ENCODE results near the gene PRPF31. TPM values are rescaled to one million over a fixed set of nuclear protein-coding genes. Genes with fewer than 3 reads are reported as not detected.

Gene PRPF31
- total RNA-seq (2011; cell fraction: chromatin; rRNA removed; ENCODE audit: low replicate concordance) = 64.2 and 115 TPM in 2 replicates
- 58.5 and 59.2 TPM in 2 replicates for total RNA-seq (2011; cell fraction: nucleolus; rRNA removed)
- 49.8 and 52.4 TPM in 2 replicates for total RNA-seq (2011; cell fraction: nucleoplasm; rRNA removed)
- 75.1 and 81.4 TPM in 2 replicates for total RNA-seq (2014; rRNA removed)
- total RNA-seq (2014; rRNA removed; fragmentation: Illumina TruSeq; extraction: Trizol) = 46.8 and 52.5 TPM in 2 replicates
- total RNA-seq (2015; rRNA removed; fragmentation: Illumina TruSeq; extraction: Trizol) = 70.3 and 71.9 TPM in 2 replicates
- total RNA-seq (2021) = 90.3 and 92.2 TPM in 2 replicates
- polyA plus RNA-seq (2011; rRNA removed) = 43.4 and 50.4 TPM in 2 replicates
- polyA plus RNA-seq (2011; cell fraction: cytosol; rRNA removed) = 54.4 and 82.1 TPM in 2 replicates
- 129 and 159 TPM in 2 replicates for polyA plus RNA-seq (2011; cell fraction: nucleus; rRNA removed)
- polyA plus RNA-seq (2012) = 65.4 and 110 TPM in 2 replicates
- 84.5 and 109 TPM in 2 replicates for polyA plus RNA-seq (2014; fragmentation: Illumina TruSeq; extraction: Trizol)
- polyA plus RNA-seq (2014; fragmentation: Nextera tagmentation; extraction: Ambion mirVana) = 10 to 100 TPM in 1 of 2 experiments, 1 to 10 TPM in 1; 5.8 to 12.9 TPM
- polyA plus RNA-seq (2014; rRNA removed) = 69.2 and 79.0 TPM in 2 replicates
- 30.9 and 37.8 TPM in 2 replicates for polyA minus RNA-seq (2011; rRNA and poly(A)+ RNA removed)
- polyA minus RNA-seq (2011; cell fraction: cytosol; rRNA and poly(A)+ RNA removed) = 21.2 and 29.2 TPM in 2 replicates
- 24.5 and 24.8 TPM in 2 replicates for polyA minus RNA-seq (2011; cell fraction: nucleus; rRNA and poly(A)+ RNA removed)
- percentile 71 among the genes with signal in this experiment for Bru-seq, nascent RNA
- BruChase-seq, experiment 1, labeled RNA remaining after a 2-hour chase = percentile 67 among the genes with signal in this experiment
- BruChase-seq, experiment 2, labeled RNA remaining after a 6-hour chase = percentile 73 among the genes with signal in this experiment
- long read RNA-seq, experiment 1, transcript PRPF31-201 (14 exons, 2,126 nt) = major isoform, 218 of 393 reads
- long read RNA-seq, experiment 1, partial matches to known transcripts = 128 of 393 reads
- long read RNA-seq, experiment 1, other reads (novel, unspliced or antisense) = 44 of 393 reads
- long read RNA-seq, experiment 2, transcript PRPF31-201 (14 exons, 2,126 nt) = major isoform, 10 of 94 reads
- long read RNA-seq, experiment 2, partial matches to known transcripts = 70 of 94 reads
- long read RNA-seq, experiment 2, other reads (novel, unspliced or antisense) = 14 of 94 reads
- long read RNA-seq, experiment 3, transcript PRPF31-201 (14 exons, 2,126 nt) = major isoform, 84 of 130 reads
- long read RNA-seq, experiment 3, partial matches to known transcripts = 27 of 130 reads
- long read RNA-seq, experiment 3, other reads (novel, unspliced or antisense) = 18 of 130 reads

GRCh38 chr19:54115109-54116063 lies at the start of gene PRPF31, which contains the start of gene TFPT:
TSS of gene PRPF31 (plus strand) at chr19:54115754. CDS start at chr19:54118279, 2,525 bp downstream.
TSS of gene TFPT (minus strand) at chr19:54115657. CDS start at chr19:54115269, 388 bp downstream.
- Histone ChIP-seq H3K9me1 (ENCODE audit: control insufficient read depth, insufficient read depth, low read length) (peaks cover 3% of the 10 kb centered on the region), H3K9ac (ENCODE audit: insufficient read depth in 1 of 2, low read depth in 2 of 2, low read length in 2 of 2) (peak within 1 kb of the TSS; percentile 92 to 93), H3K27me3 (ENCODE audit: control insufficient read depth in 2 of 2, insufficient read depth in 2 of 2, low read length in 2 of 2) (no peaks in the 10 kb centered on the region), H3K27ac (ENCODE audit: extremely low read depth, low read depth, low read length) (peak within 1 kb of the TSS; percentile 93), H3K36me3 (ENCODE audit: control insufficient read depth, insufficient read depth, low read length) (peaks cover 44% of the 10 kb centered on the region; the same call in 2 of the 3 replicates), H3K4me1 (replicated peaks in 1 of 2; ENCODE audit: control insufficient read depth in 2 of 2, insufficient read depth in 2 of 2, low read length in 2 of 2) (peaks cover 3 to 15% of the 10 kb centered on the region in 2 experiments; a peak in 3 of 5 replicates), H3K4me3 (peak within 1 kb of the TSS; percentile 78), H4K20me1 (replicated peaks; ENCODE audit: control insufficient read depth, insufficient read depth, low read length) (no peaks in the 10 kb centered on the region), H3K9me3 (replicated peaks; ENCODE audit: control insufficient read depth, insufficient read depth, low read depth, low read length) (no peaks in the 10 kb centered on the region), H3K79me2 (ENCODE audit: control insufficient read depth, insufficient read depth, low read length) (peaks cover 34% of the 10 kb centered on the region), H3K4me2 (ENCODE audit: insufficient read depth, low read length) (peak within 1 kb of the TSS; percentile 99), H2AFZ (ENCODE audit: low read depth, low read length) (peak within 1 kb of the TSS; percentile 99)
- CTCF ChIA-PET (ENCODE audit: low intra/inter-chr PET ratio) = interaction anchor here (1.2 kb wide), 1 partner anchor 13 kb away, joined by 3 read pairs; no protein-coding TSS in a partner anchor
- FAIRE-seq (peak; percentile 99), ATAC-seq (peak; percentile 97), DNase-seq (ENCODE audit: extremely low read depth in 1 of 4, low spot score in 3 of 4) (peak; percentile 96 to 99 (median 98))
- TSS peak; percentile 92 for BruUV-seq (replicated peaks)
- intact Hi-C loops (cut with micrococcal nuclease) (loop anchor here (1.0 kb wide), 1 partner anchor 22 kb away; the partner anchor contains the start of gene CNOT3), in situ Hi-C loops (cut with MboI) (no loop called here)
- WGBS (ENCODE audit: insufficient coverage, low coverage, missing lambda C conversion rate) = under 1% methylated on average over 60 of the region's 60 CpGs
- POLR2A ChIA-PET = interaction anchor here (0.6 to 2.0 kb wide), 15 partner anchors 9 to 87 kb away, joined by 3 to 14 read pairs (median 5); partner anchors contain the start of genes CNOT3, LENG1, NDUFA3 and OSCAR
- TF ChIP-seq PATZ1 (CRISPR knock-in tag; IDR thresholded peaks at IDR 0.05; ENCODE audit: borderline replicate concordance) (no peak), ARID3A (IDR thresholded peaks at IDR 0.05; ENCODE audit: borderline replicate concordance, low read depth, low read length) (peak; percentile 41; the same call in 1 of the 2 replicates), ILK (tag; IDR thresholded peaks at IDR 0.05; ENCODE audit: borderline replicate concordance, low read depth) (no peak), ETS2 (tag; IDR thresholded peaks at IDR 0.05; ENCODE audit: borderline replicate concordance, poor library complexity, severe bottlenecking) (no peak), CBX5 (IDR thresholded peaks at IDR 0.05; ENCODE audit: borderline replicate concordance, low read depth) (no peak), ZNF696 (CRISPR knock-in tag; conservative IDR thresholded peaks at IDR 0.05) (no peak), CC2D1A (IDR thresholded peaks at IDR 0.05) (peak; percentile 42; the same call in 1 of the 2 replicates), BACH1 (tag; IDR thresholded peaks at IDR 0.05) (peak; percentile 77; the same call in 1 of the 2 replicates), LEF1 (IDR thresholded peaks at IDR 0.05) (peak; percentile 30; the same call in 1 of the 2 replicates), NRF1 (conservative IDR thresholded peaks at IDR 0.05 in 1 of 2, IDR thresholded peaks at IDR 0.05 in 1 of 2) (peak; percentile 37 to 59; a peak in 3 of 4 replicates)
